C4-2B (cell line): Measurements from ENCODE around the gene DNAJC25.

Source experiments
- H3K27ac ChIP-seq: fragments of 450-650 bp; 2 replicates; pipeline ENCODE4 v1.5.1; 2017
- ZFX ChIP-seq: fragments of 450-650 bp; IDR thresholded peaks from 2 replicates; pipeline ENCODE4 v1.6.1; 2017
- TF ChIP-seq, protein P1 (sequence below): fragments of 450-650 bp; conservative IDR thresholded peaks from 2 replicates; pipeline ENCODE4 v1.5.1; 2017; ENCODE audit warnings: mild to moderate bottlenecking

DNAJC25 gene

GRCh38 chr9:111631214-111631971, at the start of gene DNAJC25:
TSS of gene DNAJC25 (plus strand) at chr9:111631334. CDS start at chr9:111631408, 74 bp downstream.
- peak within 1 kb of the TSS; percentile 92 for H3K27ac ChIP-seq
- TF ChIP-seq ZFX, result peak; percentile 95
- TF ChIP-seq, protein P1, sequence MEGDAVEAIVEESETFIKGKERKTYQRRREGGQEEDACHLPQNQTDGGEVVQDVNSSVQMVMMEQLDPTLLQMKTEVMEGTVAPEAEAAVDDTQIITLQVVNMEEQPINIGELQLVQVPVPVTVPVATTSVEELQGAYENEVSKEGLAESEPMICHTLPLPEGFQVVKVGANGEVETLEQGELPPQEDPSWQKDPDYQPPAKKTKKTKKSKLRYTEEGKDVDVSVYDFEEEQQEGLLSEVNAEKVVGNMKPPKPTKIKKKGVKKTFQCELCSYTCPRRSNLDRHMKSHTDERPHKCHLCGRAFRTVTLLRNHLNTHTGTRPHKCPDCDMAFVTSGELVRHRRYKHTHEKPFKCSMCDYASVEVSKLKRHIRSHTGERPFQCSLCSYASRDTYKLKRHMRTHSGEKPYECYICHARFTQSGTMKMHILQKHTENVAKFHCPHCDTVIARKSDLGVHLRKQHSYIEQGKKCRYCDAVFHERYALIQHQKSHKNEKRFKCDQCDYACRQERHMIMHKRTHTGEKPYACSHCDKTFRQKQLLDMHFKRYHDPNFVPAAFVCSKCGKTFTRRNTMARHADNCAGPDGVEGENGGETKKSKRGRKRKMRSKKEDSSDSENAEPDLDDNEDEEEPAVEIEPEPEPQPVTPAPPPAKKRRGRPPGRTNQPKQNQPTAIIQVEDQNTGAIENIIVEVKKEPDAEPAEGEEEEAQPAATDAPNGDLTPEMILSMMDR, result no peak; the same call in 1 of the 2 replicates

DNA sequence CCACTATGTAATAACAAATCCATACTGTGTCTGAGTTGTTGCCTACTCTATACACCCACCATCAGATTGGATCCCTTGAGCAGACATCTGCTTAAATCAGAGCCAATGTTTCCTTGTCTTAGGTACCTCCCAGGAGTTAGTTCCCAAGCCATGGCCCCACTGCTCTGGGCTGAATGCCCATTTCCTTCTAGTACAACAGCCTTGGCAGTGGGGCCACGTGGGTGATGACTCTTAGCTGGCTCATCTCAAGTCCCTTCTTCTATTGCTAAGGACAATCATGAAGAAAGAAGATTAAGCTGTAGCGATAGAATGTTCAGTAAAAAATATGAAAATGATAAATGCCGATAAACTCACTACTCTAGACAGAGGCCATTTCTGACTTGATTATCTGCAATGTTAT, 48.2 kb upstream of the DNAJC25 start:
- no peak overlapping the region for H3K27ac ChIP-seq
- TF ChIP-seq ZFX, result no peak
- TF ChIP-seq, protein P1, result no peak

DNA sequence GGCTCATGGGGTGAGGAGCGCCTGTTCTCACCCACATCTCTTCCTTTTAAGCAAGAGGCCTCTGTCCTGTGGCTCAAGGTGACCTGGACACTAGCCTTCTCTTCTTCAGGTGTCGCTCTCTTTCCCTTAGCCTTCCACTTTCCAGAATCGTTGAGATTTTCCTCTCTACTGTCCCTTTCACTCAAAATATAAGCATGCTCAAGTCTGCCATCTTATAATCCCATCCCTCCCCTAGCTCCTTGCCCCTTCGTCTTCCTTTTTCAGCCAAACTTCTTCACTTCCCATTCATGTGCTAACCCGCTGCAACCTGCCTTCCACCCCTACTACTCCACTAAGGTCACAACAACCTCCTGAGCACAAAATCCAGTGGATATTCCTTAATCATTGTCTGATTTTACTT, 44.8 kb upstream of the DNAJC25 start:
- H3K27ac ChIP-seq, result no peak overlapping the region
- TF ChIP-seq, protein P1, result no peak
- no peak for TF ChIP-seq ZFX

DNA sequence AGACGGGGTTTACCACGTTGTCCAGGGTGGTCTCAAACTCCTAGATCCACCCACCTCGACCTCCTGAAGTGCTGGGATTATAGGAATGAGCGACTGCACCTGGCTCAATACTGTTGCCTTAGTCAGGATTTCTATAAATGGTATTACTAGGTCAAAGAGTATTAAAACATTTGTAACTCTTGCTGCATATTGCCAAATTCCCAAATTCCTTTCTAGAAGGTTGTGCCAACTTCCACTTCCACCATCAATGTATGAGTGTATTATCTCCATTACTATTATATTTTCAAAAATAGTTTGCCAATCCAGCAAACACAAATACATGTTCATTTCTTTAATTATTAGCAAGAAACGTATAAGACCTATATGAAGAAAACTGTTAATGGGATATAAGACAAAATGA, 42.3 kb upstream of the DNAJC25 start:
- H3K27ac ChIP-seq, result no peak overlapping the region
- TF ChIP-seq, protein P1, result no peak
- TF ChIP-seq ZFX, result no peak

DNA sequence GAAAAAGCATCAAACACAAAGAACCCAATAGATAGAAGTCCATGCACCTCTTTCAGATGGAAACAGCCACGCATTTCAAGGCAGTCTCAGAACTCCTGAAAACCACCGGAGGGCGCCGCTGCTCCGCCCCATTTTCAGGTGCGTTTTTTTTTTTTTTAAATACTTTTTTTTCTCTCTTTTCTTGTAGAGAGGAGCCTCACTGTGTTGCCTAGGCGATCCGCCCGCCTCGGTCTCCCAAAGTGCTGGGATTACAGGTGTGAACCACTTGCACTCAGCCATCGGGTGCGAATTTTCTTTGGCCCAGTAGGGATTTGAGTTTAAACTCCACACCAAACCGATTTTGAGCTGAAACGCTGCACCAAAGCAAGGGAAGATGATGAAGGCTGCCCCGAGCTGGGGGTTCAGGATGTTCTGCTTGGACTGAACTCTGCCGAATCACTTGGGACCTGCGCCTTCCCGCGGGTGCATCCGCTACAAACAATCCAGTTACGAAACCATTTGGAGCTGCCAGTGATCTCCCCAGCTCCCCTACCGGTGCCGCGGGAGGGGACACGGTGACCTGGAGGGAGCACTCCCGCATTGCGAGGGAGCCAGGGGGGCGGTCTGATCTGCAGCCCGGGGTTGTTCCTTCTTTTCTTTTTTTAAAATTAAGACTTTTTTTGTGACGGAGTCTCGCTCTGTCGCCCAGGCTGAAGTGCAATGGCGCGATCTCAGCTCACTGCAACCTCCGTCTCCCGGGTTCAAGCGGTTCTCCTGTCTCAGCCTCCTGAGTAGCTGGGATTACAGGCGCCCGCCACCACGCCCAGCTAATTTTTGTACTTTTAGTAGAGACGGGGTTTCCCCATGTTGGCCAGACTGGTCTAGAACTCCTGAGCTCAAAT, 33.0 kb upstream of the DNAJC25 start:
- no peak for TF ChIP-seq ZFX
- TF ChIP-seq, protein P1, result peak; percentile 91
- peak overlapping the region; percentile 74 for H3K27ac ChIP-seq

DNA sequence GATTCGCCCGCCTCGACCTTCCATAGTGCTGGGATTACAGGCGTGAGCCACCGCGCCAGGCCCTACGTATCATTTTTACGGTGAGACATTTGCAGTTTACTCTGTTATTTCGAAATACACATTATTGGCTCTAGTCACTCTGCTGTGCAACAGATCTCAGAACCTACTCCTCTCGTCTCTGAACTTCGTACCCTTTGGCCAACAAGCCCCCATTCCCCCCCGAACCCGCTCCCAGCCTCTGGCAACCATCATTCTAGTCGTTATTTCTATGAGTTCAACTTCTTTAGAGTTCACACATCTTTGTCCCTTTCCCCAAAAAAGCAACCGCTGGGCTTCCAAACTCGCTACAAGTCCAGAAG, 32.4 kb upstream of the DNAJC25 start:
- peak overlapping the region; percentile 74 for H3K27ac ChIP-seq
- TF ChIP-seq, protein P1, result no peak
- 0 out of 2 replicates have a peak, but pooled peaks have one; percentile 25 for TF ChIP-seq ZFX
